A673 (cell line): ENCODE measurements around the gene CBFA2T3. TPM values are rescaled to one million over a fixed set of nuclear protein-coding genes. Genes with fewer than 3 reads are reported as not detected.

Experiments
- BruUV-seq: library from RNA; stranded (reverse); fragments of 400-500 nt; replicated peaks from 2 replicates; lab custom pipeline; 2021; lab: Mats Ljungman, UMichigan
- CTCF ChIA-PET: fragments of 300-600 bp; sonication (Branson Sonifier 250); formaldehyde crosslinking; loops from one replicate; lab custom pipeline; 2022; ENCODE audit warnings: antibody characterized with exemption; lab: Charles Lee
- POLR2A ChIA-PET: fragments of 300-600 bp; sonication (Branson Sonifier 250); formaldehyde crosslinking; loops from one replicate; lab custom pipeline; 2022; ENCODE audit warnings: antibody characterized with exemption; ENCODE audit not compliant: low non-redundant PET; lab: Charles Lee
- DNase-seq: peaks from one replicate; pipeline ENCODE4 v3.0.0-alpha.2; 2015; ENCODE audit warnings: low spot score
- H3K27ac ChIP-seq: fragments of 200-600 bp; sonication (generic); 2 replicates; pipeline ENCODE4 v1.5.1; 2016; ENCODE audit warnings: mixed run types, low read depth, mild to moderate bottlenecking, mixed read lengths, antibody characterized with exemption, low read length; ENCODE audit not compliant: poor library complexity, severe bottlenecking
- H3K27me3 ChIP-seq: fragments of 200-600 bp; sonication (generic); replicated peaks from 2 replicates; pipeline ENCODE4 v1.6.1; 2017; ENCODE audit warnings: mixed run types, low read depth, mild to moderate bottlenecking, mixed read lengths, antibody characterized with exemption, low read length; ENCODE audit not compliant: insufficient read depth, poor library complexity
- H3K36me3 ChIP-seq: fragments of 200-600 bp; sonication (generic); 2 replicates; pipeline ENCODE4 v1.6.1; 2016; ENCODE audit warnings: mixed run types, mild to moderate bottlenecking, mixed read lengths, antibody characterized with exemption, low read length; ENCODE audit not compliant: insufficient read depth, poor library complexity, severe bottlenecking
- H3K4me1 ChIP-seq: fragments of 200-600 bp; sonication (generic); 2 replicates; pipeline ENCODE4 v1.6.1; 2017; ENCODE audit warnings: mixed run types, mild to moderate bottlenecking, mixed read lengths, antibody characterized with exemption, low read length; ENCODE audit not compliant: insufficient read depth, poor library complexity, severe bottlenecking
- H3K4me3 ChIP-seq: fragments of 200-600 bp; sonication (generic); 2 replicates; pipeline ENCODE4 v1.5.1; 2016; ENCODE audit warnings: low read depth, mixed run types, mild to moderate bottlenecking, mixed read lengths, low read length; ENCODE audit not compliant: poor library complexity, severe bottlenecking
- H3K9me3 ChIP-seq: fragments of 200-600 bp; sonication (generic); 2 replicates; pipeline ENCODE4 v1.6.1; 2016; ENCODE audit warnings: mixed run types, low read depth, mild to moderate bottlenecking, mixed read lengths, antibody characterized with exemption, low read length; ENCODE audit not compliant: poor library complexity, severe bottlenecking
- CTCF ChIP-seq: fragments of 300-800, 200-600 bp; sonication (generic); conservative IDR thresholded peaks from 2 replicates; pipeline ENCODE4 v1.5.1; 2017; ENCODE audit warnings: low read depth, mild to moderate bottlenecking, antibody characterized with exemption, low read length, moderate library complexity, mixed read lengths
- EZH2 ChIP-seq: fragments of 200-600 bp; sonication (generic); IDR thresholded peaks from 2 replicates; pipeline ENCODE4 v1.6.1; 2017; ENCODE audit warnings: borderline replicate concordance, low read depth, mild to moderate bottlenecking, mixed read lengths, antibody characterized with exemption, low read length; ENCODE audit not compliant: poor library complexity, severe bottlenecking
- intact Hi-C: fragments of 100-400 bp; cut with micrococcal nuclease; formaldehyde crosslinking; loops from one replicate; pipeline ENCODE4 v1.10.0; 2022; ENCODE audit not compliant: unreplicated experiment
- total RNA-seq: library from RNA; stranded (reverse); gene quantifications from 2 replicates; pipeline ENCODE4 v1.2.3, GENCODE V29; 2021

CBFA2T3 gene
- total RNA-seq, 1 experiment from 2014 or later = 1.7 TPM

DNA sequence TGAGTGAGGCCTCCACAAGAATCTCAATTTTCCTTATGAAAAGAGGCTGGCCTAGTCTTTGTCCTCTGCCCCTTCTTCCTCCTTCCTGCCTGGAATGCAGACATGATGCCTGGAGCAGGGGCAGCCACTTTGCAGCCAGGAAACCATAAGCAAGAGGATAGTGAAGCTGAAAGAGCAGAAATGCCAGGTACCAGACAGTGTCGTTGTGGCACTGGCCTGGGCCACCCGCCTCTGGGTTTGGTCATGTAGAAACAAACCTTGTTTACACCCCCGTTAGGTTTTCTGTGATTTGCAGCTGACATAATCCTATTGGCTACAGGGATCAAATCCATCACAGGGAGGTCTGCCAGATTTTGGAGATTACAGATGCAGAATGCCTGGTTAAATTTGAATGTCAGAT is 16.5 kb downstream of the CBFA2T3 start:
- Histone ChIP-seq H3K36me3 (no peaks in the 10 kb centered on the region), H3K9me3 (no peaks in the 10 kb centered on the region), H3K27me3 (peaks cover 6% of the 10 kb centered on the region), H3K4me3 (no peak overlapping the region), H3K27ac (no peak overlapping the region), H3K4me1 (no peaks in the 10 kb centered on the region)
- TF ChIP-seq EZH2 = no peak
- no peak for TF ChIP-seq CTCF
- BruUV-seq = no TSS peak
- ChIA-PET CTCF (no interaction called here), POLR2A (no interaction called here)
- intact Hi-C loops = no loop called here
- no peak for DNase-seq

DNA sequence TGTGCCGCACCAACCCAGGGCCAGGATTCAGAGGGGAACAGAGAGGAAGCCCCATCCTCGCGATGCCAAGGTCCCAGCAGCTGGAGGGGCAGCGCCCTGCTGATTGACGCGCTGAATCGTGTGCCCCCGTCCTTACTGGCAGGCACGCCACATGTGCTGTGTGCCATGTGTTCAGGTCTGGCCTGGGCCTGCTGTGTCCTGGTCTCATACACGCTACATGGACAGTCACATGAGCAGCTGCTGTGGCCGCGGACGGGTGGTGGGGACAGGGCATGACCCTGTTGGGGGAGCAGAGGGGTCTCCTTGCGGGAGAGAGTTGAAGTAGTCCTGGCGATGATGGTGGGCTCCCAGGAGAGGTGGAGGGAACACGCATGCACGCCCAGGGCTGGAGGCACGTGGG is 18.0 kb downstream of the CBFA2T3 start:
- Histone ChIP-seq H3K27me3 (peaks cover 5% of the 10 kb centered on the region), H3K4me1 (no peaks in the 10 kb centered on the region), H3K4me3 (no peak overlapping the region), H3K36me3 (no peaks in the 10 kb centered on the region), H3K9me3 (no peaks in the 10 kb centered on the region), H3K27ac (no peak overlapping the region)
- DNase-seq = no peak
- TF ChIP-seq CTCF (no peak), EZH2 (no peak)
- BruUV-seq = no TSS peak
- POLR2A ChIA-PET = no interaction called here
- CTCF ChIA-PET = no interaction called here
- intact Hi-C loops = no loop called here

DNA sequence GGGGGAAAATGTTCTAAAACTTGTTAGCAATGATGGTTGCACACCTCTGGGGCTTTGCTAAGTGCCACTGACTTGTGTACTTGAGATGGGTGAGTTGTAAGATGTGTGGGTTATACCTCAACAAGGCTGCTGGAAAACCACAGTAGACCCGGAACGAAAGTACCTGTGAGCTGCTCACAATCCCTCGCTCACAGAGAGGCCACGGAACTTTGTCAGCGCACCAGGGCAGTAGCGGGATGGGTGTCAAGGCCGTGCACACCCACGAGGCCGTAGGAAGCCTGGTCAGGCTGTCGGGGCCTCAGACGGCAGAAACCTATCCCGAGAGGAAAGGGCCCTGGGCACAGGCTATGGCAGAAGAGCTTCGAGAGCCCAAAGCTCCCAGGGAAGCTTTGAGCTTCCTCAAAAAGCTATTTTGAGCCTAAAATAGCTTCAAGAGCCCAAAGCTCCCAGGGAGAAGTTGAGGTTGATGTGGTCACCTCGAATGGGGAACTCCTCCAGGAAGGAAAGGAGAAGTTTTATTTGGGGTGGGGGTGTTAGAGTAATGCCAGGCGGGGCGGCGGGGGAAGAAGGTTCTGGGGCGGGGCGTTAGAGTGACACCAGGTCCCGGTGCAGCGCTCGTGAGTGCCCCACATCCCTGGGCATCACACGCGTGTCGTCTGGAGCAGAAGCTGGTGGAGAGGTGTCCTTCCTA is 19.0 kb downstream of the CBFA2T3 start:
- intact Hi-C loops = no loop called here
- ChIA-PET POLR2A (no interaction called here), CTCF (no interaction called here)
- Histone ChIP-seq H3K27me3 (peaks cover 5% of the 10 kb centered on the region), H3K4me1 (no peaks in the 10 kb centered on the region), H3K9me3 (no peaks in the 10 kb centered on the region), H3K4me3 (no peak overlapping the region), H3K36me3 (no peaks in the 10 kb centered on the region), H3K27ac (no peak overlapping the region)
- DNase-seq = no peak
- no peak for TF ChIP-seq EZH2
- TF ChIP-seq CTCF = no peak
- no TSS peak for BruUV-seq
